ENCODE data around the gene MSRB2.

Gene MSRB2

GRCh38 chr10:23048191-23048590 is 47.2 kb upstream of the MSRB2 start:
- Histone ChIP-seq H3K4me3 (ENCODE audit: insufficient read depth, low read length, poor library complexity, severe bottlenecking) (no peak overlapping the region), H3K9me2 (replicated peaks; ENCODE audit: insufficient read depth, low read length) (no peaks in the 10 kb centered on the region), H3K4me2 (ENCODE audit: low read depth, low read length, poor library complexity, severe bottlenecking) (no peak overlapping the region), H2AFZ (ENCODE audit: low read depth, low read length, severe bottlenecking) (no peak overlapping the region), H3K36me3 (ENCODE audit: low read length) (no peaks in the 10 kb centered on the region), H3K79me2 (ENCODE audit: insufficient read depth, low read length) (no peaks in the 10 kb centered on the region), H3K27ac (ENCODE audit: low read depth, low read length) (no peak overlapping the region), H3K27me3 (ENCODE audit: low read length) (no peaks in the 10 kb centered on the region), H3K9me3 (ENCODE audit: insufficient read depth, low read length) (no peaks in the 10 kb centered on the region), H3K9ac (ENCODE audit: low read length) (no peak overlapping the region), H3F3A (ENCODE audit: insufficient read depth) (no peaks in the 10 kb centered on the region), H4K20me1 (ENCODE audit: low read depth, low read length) (no peaks in the 10 kb centered on the region)
- TF ChIP-seq CTCF (IDR thresholded peaks at IDR 0.05; ENCODE audit: insufficient read depth, low read length, poor library complexity, severe bottlenecking): no peak
- TF ChIP-seq EZH2phosphoT487 (conservative IDR thresholded peaks at IDR 0.05; ENCODE audit: low read length): no peak

GRCh38 chr10:23051278-23051677 is 44.1 kb upstream of the MSRB2 start:
- H3K9me3 ChIP-seq (ENCODE audit: insufficient read depth, low read length): no peaks in the 10 kb centered on the region
- no peak overlapping the region for H3K4me2 ChIP-seq (ENCODE audit: low read depth, low read length, poor library complexity, severe bottlenecking)
- TF ChIP-seq CTCF (IDR thresholded peaks at IDR 0.05; ENCODE audit: insufficient read depth, low read length, poor library complexity, severe bottlenecking): no peak
- no peak for TF ChIP-seq EZH2phosphoT487 (conservative IDR thresholded peaks at IDR 0.05; ENCODE audit: low read length)
- H3K9ac ChIP-seq (ENCODE audit: low read length): no peak overlapping the region
- H2AFZ ChIP-seq (ENCODE audit: low read depth, low read length, severe bottlenecking): no peak overlapping the region
- no peaks in the 10 kb centered on the region for H3F3A ChIP-seq (ENCODE audit: insufficient read depth)
- no peaks in the 10 kb centered on the region for H4K20me1 ChIP-seq (ENCODE audit: low read depth, low read length)
- H3K4me3 ChIP-seq (ENCODE audit: insufficient read depth, low read length, poor library complexity, severe bottlenecking): no peak overlapping the region
- H3K27me3 ChIP-seq (ENCODE audit: low read length): no peaks in the 10 kb centered on the region
- H3K79me2 ChIP-seq (ENCODE audit: insufficient read depth, low read length): no peaks in the 10 kb centered on the region
- no peaks in the 10 kb centered on the region; the same call in 1 of the 2 replicates for H3K9me2 ChIP-seq (replicated peaks; ENCODE audit: insufficient read depth, low read length)
- H3K36me3 ChIP-seq (ENCODE audit: low read length): no peaks in the 10 kb centered on the region
- H3K27ac ChIP-seq (ENCODE audit: low read depth, low read length): no peak overlapping the region

- H3K27ac ChIP-seq (ENCODE audit: low read depth, low read length): no peak overlapping the region
- H3K9ac ChIP-seq (ENCODE audit: low read length): no peak overlapping the region
- H3K79me2 ChIP-seq (ENCODE audit: insufficient read depth, low read length): no peaks in the 10 kb centered on the region
- no peaks in the 10 kb centered on the region for H3K36me3 ChIP-seq (ENCODE audit: low read length)
- no peaks in the 10 kb centered on the region for H3K27me3 ChIP-seq (ENCODE audit: low read length)
- no peaks in the 10 kb centered on the region for H3K9me3 ChIP-seq (ENCODE audit: insufficient read depth, low read length)
- H3F3A ChIP-seq (ENCODE audit: insufficient read depth): no peaks in the 10 kb centered on the region
- H3K4me2 ChIP-seq (ENCODE audit: low read depth, low read length, poor library complexity, severe bottlenecking): no peak overlapping the region
- H3K9me2 ChIP-seq (replicated peaks; ENCODE audit: insufficient read depth, low read length): no peaks in the 10 kb centered on the region; the same call in 1 of the 2 replicates
- no peaks in the 10 kb centered on the region for H4K20me1 ChIP-seq (ENCODE audit: low read depth, low read length)
- no peak overlapping the region for H3K4me3 ChIP-seq (ENCODE audit: insufficient read depth, low read length, poor library complexity, severe bottlenecking)
- H2AFZ ChIP-seq (ENCODE audit: low read depth, low read length, severe bottlenecking): no peak overlapping the region
- TF ChIP-seq CTCF (IDR thresholded peaks at IDR 0.05; ENCODE audit: insufficient read depth, low read length, poor library complexity, severe bottlenecking) (no peak), EZH2phosphoT487 (conservative IDR thresholded peaks at IDR 0.05; ENCODE audit: low read length) (no peak)
Measured at GRCh38 chr10:23051855-23052331, 43.5 kb upstream of the MSRB2 start.
